Muscle layer of colon (tissue), 2 donors: ENCODE measurements around the gene ARHGEF28.

ENCODE experiments used
- H3K27ac ChIP-seq: one replicate; pipeline ENCODE4 v1.7.0; 2013; ENCODE audit warnings: low read depth, mild to moderate bottlenecking, low read length, moderate library complexity
- H3K27me3 ChIP-seq, 2 donors: one replicate each; pipeline ENCODE4 v1.7.0; 2013; ENCODE audit warnings: low read length in 2 of 2, mild to moderate bottlenecking in 2 of 2; ENCODE audit not compliant: insufficient read depth in 2 of 2, control insufficient read depth in 1 of 2
- H3K36me3 ChIP-seq: one replicate; pipeline ENCODE4 v1.7.0; 2013; ENCODE audit warnings: mild to moderate bottlenecking, low read length; ENCODE audit not compliant: insufficient read depth
- H3K4me1 ChIP-seq: one replicate; pipeline ENCODE4 v1.7.0; 2013; ENCODE audit warnings: mild to moderate bottlenecking, low read length; ENCODE audit not compliant: insufficient read depth
- H3K4me3 ChIP-seq, 2 donors: one replicate each; pipeline ENCODE4 v1.7.0; 2013; ENCODE audit warnings: low read length in 2 of 2, low read depth in 1 of 2, mild to moderate bottlenecking in 1 of 2, moderate library complexity in 1 of 2
- H3K9ac ChIP-seq: one replicate; pipeline ENCODE4 v1.7.0; 2013; ENCODE audit warnings: low read length
- H3K9me3 ChIP-seq: one replicate; pipeline ENCODE4 v1.7.0; 2013; ENCODE audit warnings: mild to moderate bottlenecking, low read length
- donor health status: abdominal sarcoma.
- donor health status: Adenocarcinoma of cecum.

ARHGEF28 gene

DNA sequence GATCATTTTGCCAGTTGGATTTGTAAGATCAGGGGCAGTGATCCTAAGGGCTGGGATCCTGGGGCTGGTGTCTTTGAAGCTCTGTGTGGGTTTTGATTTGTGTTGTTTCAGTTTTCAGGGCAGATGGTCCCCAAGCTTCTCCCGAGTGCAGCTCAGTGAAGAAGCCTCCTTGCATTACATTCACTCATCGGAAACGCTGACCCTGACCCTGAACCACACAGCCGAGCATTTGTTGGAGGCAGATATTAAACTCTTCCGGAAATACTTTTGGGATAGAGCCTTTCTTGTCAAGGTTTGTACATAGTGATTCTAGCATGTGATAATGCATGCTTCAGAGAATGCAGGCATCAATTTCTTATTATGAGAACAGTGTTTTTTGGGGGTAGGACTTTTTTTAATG is 150.4 kb downstream of the ARHGEF28 start:
- Histone ChIP-seq H3K9ac (no peak overlapping the region), H3K4me1 (no peaks in the 10 kb centered on the region), H3K4me3 (no peak overlapping the region), H3K9me3 (no peaks in the 10 kb centered on the region), H3K27me3 (no peaks in the 10 kb centered on the region), H3K27ac (no peak overlapping the region), H3K36me3 (no peaks in the 10 kb centered on the region)

DNA sequence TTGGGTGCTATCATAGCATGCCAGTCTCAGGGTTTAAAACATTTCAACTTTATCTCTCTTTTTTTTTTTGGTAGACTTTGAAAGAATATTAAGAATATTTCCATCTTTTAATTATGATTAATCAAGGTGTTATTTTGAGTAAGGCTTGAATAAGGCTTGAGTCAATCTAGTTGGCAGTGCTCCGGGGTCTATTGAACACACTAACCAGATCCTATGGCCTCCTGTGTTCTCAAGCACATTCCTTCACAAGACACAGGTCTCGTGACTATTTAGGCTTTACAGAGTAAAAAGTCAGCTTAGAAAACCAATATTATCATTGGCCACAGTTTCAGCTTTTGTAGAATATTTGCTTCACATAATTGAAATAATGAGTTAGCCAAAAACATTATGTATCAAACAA is 151.2 kb downstream of the ARHGEF28 start:
- H3K9ac ChIP-seq, result no peak overlapping the region
- no peaks in the 10 kb centered on the region for H3K36me3 ChIP-seq
- H3K27ac ChIP-seq, result no peak overlapping the region
- no peaks in the 10 kb centered on the region for H3K27me3 ChIP-seq
- no peaks in the 10 kb centered on the region for H3K4me1 ChIP-seq
- no peaks in the 10 kb centered on the region for H3K9me3 ChIP-seq
- no peak overlapping the region for H3K4me3 ChIP-seq

DNA sequence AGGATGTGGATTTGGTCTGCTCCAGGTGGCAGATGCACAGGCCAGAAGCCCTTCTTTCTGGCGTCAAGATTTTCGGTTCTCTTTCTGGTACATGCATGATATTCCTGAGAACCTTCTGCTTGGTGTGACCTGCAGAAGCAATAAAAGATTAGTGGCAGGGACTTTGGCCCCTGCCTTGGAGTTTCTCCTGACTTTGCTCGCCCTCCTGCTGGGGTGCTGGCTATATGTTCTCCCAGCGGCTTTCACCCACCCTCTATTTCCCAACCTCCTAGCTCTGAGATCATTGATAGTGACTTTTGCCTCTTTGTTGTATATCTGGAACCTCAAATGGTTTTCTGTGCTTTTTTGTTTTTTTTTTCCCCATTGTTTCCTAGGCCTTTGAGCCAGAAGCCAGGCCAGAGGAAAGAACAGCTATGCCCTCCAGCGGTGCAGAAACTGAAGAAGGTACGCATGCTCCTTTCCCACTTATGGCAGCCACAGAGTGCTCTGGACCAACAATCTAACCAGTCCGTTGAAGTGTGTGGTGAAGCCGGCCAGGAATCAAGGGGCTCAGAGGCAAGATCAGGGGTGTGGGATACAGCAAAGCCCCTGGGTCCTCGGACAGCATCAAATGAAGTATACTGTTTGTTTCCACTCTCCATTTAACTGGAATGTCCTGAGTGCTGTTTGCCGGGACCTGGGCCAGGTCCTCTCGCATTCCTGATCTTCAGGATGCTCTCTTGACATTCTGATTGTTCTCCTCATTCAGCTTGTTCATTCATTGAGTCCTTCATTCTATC is 154.5 kb downstream of the ARHGEF28 start:
- H3K27ac ChIP-seq, result no peak overlapping the region
- no peaks in the 10 kb centered on the region for H3K9me3 ChIP-seq
- no peak overlapping the region for H3K4me3 ChIP-seq
- no peaks in the 10 kb centered on the region for H3K4me1 ChIP-seq
- no peaks in the 10 kb centered on the region for H3K27me3 ChIP-seq
- H3K9ac ChIP-seq, result no peak overlapping the region
- H3K36me3 ChIP-seq, result no peaks in the 10 kb centered on the region

DNA sequence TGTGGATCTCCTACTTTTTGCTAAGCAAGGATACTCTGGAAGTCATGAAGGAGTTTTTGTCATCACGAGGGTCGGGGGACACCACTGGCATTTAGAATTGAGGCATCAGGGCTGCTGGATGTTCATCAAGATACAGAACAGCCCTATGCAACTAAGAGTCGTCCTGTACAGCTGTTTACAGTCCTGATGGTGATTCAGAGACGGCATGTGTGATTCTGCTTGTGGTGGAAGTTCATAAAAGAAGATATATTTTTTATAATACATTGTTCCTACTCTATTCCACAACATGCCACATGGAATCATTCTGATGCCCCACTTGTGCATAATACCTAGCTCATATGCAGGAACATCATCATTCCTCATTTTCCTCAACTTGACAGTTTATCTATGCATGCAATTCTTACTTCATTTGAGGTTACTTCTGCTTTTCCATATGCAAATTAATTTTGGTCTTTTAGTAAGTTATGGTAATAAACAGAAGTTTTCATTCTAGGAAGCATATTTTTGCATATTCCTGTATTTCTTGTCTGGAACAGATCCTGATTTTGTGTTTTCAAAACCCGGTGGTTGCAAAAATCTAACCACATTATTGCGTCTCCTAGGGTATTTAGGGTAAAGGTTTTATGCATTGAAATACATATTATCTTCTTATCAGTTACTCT is 155.2 kb downstream of the ARHGEF28 start:
- no peak overlapping the region for H3K27ac ChIP-seq
- no peaks in the 10 kb centered on the region for H3K36me3 ChIP-seq
- no peaks in the 10 kb centered on the region for H3K4me1 ChIP-seq
- H3K9ac ChIP-seq, result no peak overlapping the region
- no peaks in the 10 kb centered on the region for H3K9me3 ChIP-seq
- no peak overlapping the region for H3K4me3 ChIP-seq
- no peaks in the 10 kb centered on the region for H3K27me3 ChIP-seq

DNA sequence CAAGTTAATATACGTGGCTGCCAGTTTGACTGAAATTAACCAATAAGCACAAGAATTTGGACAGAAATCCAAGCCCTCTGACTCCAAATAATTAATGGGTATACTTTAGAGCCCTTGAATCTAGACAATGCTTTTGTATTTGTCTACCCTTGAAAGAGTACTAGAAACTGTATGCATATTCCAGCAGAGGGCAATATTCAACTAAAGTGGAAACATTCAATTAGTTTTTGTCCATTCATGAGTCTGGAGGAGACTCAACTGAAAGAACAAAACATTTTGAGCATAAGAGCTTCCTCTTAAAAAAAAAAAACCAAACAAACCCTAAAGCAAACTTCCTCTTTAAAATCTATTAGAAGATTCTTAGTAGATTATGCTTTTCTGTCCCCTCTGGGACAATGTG is 157.8 kb downstream of the ARHGEF28 start:
- no peak overlapping the region for H3K9ac ChIP-seq
- H3K4me3 ChIP-seq, result no peak overlapping the region
- no peaks in the 10 kb centered on the region for H3K27me3 ChIP-seq
- no peaks in the 10 kb centered on the region for H3K9me3 ChIP-seq
- H3K27ac ChIP-seq, result no peak overlapping the region
- H3K36me3 ChIP-seq, result no peaks in the 10 kb centered on the region
- no peaks in the 10 kb centered on the region for H3K4me1 ChIP-seq

DNA sequence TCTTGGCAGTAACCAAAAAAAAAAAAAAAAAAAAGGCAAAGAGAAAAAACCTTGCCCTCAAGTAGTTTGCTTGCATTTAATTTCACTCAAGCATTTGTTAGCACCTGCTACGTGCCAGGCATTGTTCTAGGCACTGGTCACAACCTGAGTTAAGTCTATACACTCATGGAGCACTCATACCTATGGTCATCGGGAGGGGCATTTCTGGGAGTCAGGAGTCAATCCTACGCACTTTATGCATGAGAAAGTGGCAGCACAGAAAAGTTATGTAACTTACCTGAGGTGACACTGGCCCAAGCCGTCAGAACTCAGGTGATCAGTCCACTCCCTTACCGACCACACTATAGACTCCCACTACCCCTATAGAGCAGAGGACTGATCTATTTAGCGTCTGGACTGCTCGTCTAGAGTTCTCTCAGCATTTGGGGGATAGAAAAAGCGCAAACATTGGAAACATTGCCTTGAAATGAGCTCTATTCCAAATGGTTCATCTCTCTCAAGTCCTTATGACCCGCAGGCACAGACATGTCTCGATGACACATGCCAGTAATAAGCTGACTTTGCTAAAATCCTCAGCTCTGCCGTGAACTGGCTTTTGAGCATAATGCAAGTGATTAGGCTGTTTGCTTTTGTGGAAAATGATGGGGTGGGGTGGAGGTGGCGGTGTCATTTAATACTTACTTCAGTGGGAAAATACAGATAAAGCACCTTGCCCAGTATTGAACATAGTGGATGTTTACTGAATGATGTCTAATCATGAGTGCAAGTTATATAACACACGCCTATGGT is 160.2 kb downstream of the ARHGEF28 start:
- H3K9ac ChIP-seq, result no peak overlapping the region
- no peak overlapping the region for H3K4me3 ChIP-seq
- H3K4me1 ChIP-seq, result no peaks in the 10 kb centered on the region
- H3K27me3 ChIP-seq, result no peaks in the 10 kb centered on the region
- no peaks in the 10 kb centered on the region for H3K9me3 ChIP-seq
- no peaks in the 10 kb centered on the region for H3K36me3 ChIP-seq
- H3K27ac ChIP-seq, result no peak overlapping the region

DNA sequence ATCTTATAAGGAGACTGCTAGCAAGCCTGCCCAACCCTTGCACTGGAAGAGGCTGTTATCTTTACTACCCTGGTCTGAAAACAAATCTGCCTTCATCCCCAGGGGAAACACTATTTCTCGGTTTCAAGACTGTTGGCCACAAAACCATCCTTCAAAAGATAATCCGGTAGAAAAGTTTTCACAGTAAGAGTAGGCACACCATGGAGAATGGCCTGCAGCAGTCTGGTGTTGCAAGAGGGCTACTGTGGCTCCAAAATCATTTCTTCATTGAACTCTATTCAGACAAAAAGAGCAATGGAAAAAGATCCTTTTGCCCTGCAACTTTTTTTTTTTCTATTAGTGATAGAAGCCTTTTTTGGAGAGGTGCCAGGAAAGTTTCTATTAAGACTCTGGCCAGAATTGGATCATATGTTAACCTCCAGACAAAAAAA is 163.9 kb downstream of the ARHGEF28 start:
- Histone ChIP-seq H3K9me3 (no peaks in the 10 kb centered on the region), H3K27me3 (no peaks in the 10 kb centered on the region), H3K36me3 (no peaks in the 10 kb centered on the region), H3K4me3 (no peak overlapping the region), H3K4me1 (no peaks in the 10 kb centered on the region), H3K27ac (no peak overlapping the region), H3K9ac (no peak overlapping the region)

DNA sequence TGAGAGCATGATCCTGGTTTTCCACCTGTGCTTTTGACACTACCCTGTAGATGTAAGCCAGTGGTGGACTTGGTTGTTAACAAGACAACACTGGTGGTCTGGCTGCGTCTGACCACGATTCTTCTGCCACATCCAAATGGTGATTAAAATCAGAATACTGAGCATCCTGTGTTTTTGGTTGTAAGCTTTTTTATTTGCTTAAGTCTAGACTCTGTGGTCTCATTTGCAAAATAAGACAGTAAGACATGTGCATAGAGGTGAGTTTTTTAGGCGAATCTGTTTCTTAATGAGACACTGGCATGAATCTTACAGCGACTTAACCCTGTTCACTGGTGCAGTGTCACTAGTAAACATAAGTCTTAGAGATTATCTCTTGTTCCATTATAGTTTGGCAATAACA is 165.4 kb downstream of the ARHGEF28 start:
- Histone ChIP-seq H3K4me3 (no peak overlapping the region), H3K36me3 (no peaks in the 10 kb centered on the region), H3K4me1 (no peaks in the 10 kb centered on the region), H3K9me3 (no peaks in the 10 kb centered on the region), H3K9ac (no peak overlapping the region), H3K27me3 (no peaks in the 10 kb centered on the region), H3K27ac (no peak overlapping the region)

DNA sequence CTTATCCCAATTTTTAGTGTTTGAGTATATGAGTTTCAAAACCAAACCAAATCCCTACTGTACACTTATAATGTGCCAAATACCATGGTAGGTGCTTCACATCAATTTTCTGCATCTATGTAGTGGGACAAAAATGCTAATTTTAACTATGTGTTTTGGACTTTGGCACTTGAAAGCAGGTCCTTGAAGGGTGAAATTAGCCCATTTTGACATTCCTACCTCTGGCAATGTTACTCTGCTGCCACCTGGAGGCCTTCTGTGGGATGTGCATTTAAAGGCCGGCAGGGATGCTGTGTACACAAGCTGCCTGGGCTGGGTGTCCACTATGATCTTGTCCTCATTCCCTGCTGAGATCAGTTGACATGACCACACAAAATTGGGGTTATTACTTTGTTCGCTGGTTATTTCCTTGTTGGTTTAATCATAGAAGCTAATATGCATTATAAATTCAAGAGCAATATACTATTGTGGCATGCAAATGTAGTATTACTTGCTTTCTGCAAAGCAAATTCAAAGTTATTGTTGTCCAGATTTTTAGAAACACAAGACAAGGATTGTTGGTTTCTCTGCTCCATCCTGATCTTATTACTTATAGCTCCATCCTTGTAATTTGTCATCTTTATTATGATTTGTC is 166.8 kb downstream of the ARHGEF28 start:
- H3K4me3 ChIP-seq, result no peak overlapping the region
- H3K9me3 ChIP-seq, result no peaks in the 10 kb centered on the region
- no peaks in the 10 kb centered on the region for H3K36me3 ChIP-seq
- H3K9ac ChIP-seq, result no peak overlapping the region
- no peaks in the 10 kb centered on the region for H3K4me1 ChIP-seq
- no peaks in the 10 kb centered on the region for H3K27me3 ChIP-seq
- no peak overlapping the region for H3K27ac ChIP-seq

DNA sequence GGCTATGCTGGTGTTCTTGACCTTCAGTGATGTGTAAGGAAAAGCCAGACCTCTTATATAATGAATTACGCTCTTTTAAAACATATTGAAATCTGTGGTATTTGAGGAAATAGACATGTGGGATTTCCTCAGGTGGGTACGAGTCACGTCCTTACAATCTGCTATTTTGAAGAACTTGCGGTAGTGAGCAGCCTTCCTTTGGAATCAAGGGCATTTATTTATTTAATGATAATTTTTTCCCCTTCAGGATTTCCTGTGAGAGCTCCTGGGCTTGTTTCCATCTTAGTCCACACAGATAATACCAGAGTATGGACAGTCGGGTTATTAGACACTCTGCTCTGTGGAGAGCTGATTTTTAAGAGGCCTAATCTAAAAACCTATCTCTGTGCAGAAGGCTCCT is 167.9 kb downstream of the ARHGEF28 start:
- no peak overlapping the region for H3K9ac ChIP-seq
- no peaks in the 10 kb centered on the region for H3K9me3 ChIP-seq
- H3K36me3 ChIP-seq, result no peaks in the 10 kb centered on the region
- H3K4me1 ChIP-seq, result no peaks in the 10 kb centered on the region
- no peak overlapping the region for H3K27ac ChIP-seq
- no peak overlapping the region for H3K4me3 ChIP-seq
- H3K27me3 ChIP-seq, result no peaks in the 10 kb centered on the region
